Measurements from ENCODE around the gene ZBTB37. TPM values are rescaled to one million over a fixed set of nuclear protein-coding genes. Genes with fewer than 3 reads are reported as not detected.

ZBTB37 gene
- total RNA-seq, 1 donor from 2014 or later, result 11.1 TPM

Other genes starting within 250 kb of the ZBTB37 start
- not detected in 2 replicates for gene TEX50, start 233.0 kb upstream of the ZBTB37 start, total RNA-seq
- not detected in 2 replicates for gene ANKRD45, start 198.5 kb upstream of the ZBTB37 start, total RNA-seq
- gene KLHL20, start 153.4 kb upstream of the ZBTB37 start, total RNA-seq, result 23.0 and 23.4 TPM in 2 replicates
- 23.7 and 26.3 TPM in 2 replicates for gene DARS2, start 43.7 kb upstream of the ZBTB37 start, total RNA-seq
- 25.9 and 28.8 TPM in 2 replicates for gene CENPL, start 43.5 kb upstream of the ZBTB37 start, total RNA-seq
- gene GAS5, start 391 bp upstream of the ZBTB37 start, total RNA-seq, result 310 and 335 TPM in 2 replicates
- gene SERPINC1, start 48.9 kb downstream of the ZBTB37 start, total RNA-seq, result 0.49 TPM in 1 of 2 replicates, not detected in the other
- 37.8 and 37.9 TPM in 2 replicates for gene RC3H1, start 154.0 kb downstream of the ZBTB37 start, total RNA-seq